HG03521 (cell line): Measurements from ENCODE around the gene ARID3A.

Experiments used
- ATAC-seq: cut with Tn5 transposase; IDR thresholded peaks from one replicate; pipeline ENCODE4 v1.9.1; 2021; ENCODE audit warnings: mild to moderate bottlenecking, moderate library complexity; ENCODE audit not compliant: unreplicated experiment

Gene ARID3A

DNA sequence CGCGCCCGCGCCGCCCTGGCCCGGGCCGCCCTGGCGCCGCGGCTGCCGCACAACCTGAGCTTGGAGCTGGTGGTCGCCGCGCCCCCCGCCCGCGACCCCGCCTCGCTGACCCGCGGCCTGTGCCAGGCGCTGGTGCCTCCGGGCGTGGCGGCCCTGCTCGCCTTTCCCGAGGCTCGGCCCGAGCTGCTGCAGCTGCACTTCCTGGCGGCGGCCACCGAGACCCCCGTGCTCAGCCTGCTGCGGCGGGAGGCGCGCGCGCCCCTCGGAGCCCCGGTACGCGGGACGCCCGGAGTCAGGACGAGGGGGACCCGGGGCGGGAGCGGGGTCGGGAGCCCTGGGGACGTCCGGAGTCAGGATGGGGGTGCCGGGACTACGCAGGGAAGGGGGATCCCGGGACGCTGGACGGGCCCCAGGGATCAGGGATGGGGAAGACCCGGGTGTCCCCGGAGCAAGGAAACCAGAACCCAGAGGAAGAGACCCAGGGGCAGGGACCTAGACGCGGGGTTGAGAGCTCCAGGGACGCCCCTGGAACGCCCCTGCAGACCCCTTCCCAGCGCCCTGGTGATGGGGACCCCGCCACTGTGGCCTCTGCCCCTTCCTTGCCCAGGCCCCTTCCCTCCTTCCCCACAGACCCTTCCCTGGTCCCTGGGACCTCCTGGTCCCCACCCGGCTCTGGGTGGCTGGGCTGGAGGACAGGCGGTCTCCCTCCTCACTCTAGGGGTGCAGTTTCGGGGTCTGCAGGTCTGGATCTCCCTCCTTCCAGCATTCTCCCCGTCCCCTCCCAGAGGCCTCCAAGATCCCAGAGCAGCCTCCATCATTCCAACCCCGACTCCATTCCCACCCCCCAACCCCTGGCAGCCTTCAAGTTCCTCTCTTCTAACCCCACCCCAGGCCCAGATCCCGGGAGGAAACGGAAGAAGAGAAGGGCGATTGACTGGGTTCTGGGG lies 75.0 kb downstream of the ARID3A start:
- ATAC-seq = no peak

DNA sequence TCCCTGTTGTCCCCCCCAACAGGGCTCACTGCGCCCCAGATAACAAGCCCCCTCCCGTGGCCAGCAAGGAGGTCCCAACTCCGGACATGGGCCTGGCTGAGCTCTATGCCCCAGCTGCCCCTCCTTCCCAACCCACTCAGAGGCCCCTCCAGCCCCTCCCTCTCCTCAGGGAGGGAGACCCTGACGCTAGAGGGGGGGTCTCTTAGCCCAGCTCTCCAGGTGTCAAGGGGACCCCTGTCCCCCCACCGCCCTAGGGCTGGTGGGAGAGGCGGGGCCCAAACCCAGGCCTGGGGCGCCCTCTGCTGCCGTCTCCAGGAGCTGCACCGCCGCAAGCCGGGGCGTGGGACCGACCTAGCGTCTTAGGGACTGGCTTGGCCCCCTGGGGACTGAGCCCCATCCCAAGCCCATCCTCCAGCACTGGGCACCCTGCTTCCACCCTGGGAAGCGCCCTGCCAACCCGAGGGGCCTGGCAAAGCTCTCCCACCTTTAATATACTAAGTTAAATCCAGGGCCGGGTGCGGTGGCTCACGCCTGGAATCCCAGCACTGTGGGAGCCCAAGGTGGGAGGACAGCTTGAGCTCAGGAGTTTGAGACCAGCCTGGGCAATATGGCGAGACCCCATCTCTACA lies 75.8 kb downstream of the ARID3A start:
- no peak for ATAC-seq

DNA sequence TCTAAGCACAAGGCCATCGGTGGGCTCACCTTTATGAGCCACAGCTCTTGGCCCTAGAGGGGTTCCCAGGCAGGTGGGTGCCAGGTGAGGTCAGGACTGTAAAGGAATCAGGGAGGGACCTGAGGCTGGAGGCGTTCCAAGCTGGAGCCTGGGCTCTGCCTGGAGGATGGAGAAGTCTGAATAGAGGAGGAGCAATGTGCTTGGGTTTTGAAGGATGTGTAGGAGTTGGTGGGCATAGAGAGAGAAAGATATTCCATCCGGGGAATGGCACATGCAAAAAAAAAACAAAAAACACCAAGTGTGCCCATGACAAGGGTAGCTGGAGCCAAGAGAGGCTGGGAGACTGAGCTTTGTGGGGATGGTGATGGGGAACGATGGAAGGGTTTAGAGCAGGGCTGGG lies 76.8 kb downstream of the ARID3A start:
- no peak for ATAC-seq

DNA sequence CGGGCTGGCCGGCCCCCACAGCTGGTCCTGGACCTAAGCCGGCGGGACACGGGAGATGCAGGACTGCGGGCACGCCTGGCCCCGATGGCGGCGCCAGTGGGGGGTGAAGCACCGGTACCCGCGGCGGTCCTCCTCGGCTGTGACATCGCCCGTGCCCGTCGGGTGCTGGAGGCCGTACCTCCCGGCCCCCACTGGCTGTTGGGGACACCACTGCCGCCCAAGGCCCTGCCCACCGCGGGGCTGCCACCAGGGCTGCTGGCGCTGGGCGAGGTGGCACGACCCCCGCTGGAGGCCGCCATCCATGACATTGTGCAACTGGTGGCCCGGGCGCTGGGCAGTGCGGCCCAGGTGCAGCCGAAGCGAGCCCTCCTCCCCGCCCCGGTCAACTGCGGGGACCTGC lies 77.4 kb downstream of the ARID3A start:
- ATAC-seq = no peak

DNA sequence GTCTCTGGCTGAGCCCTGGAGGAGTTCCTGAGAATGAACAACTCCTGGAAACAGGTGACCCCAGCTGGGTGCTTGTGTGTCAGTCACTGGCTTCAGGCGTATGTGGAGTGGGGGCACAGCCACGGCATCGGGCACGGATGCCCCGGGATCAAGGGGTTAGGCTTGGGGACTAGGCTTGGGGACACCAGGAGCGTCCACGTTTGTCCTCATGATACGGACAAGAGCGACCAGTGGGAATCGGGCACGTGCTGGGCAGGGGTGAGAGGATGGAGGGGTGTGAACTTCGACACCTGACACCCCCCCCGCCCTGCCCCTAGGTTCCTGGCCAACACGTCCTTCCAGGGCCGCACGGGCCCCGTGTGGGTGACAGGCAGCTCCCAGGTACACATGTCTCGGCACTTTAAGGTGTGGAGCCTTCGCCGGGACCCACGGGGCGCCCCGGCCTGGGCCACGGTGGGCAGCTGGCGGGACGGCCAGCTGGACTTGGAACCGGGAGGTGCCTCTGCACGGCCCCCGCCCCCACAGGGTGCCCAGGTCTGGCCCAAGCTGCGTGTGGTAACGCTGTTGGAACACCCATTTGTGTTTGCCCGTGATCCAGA lies 78.5 kb downstream of the ARID3A start:
- no peak for ATAC-seq

DNA sequence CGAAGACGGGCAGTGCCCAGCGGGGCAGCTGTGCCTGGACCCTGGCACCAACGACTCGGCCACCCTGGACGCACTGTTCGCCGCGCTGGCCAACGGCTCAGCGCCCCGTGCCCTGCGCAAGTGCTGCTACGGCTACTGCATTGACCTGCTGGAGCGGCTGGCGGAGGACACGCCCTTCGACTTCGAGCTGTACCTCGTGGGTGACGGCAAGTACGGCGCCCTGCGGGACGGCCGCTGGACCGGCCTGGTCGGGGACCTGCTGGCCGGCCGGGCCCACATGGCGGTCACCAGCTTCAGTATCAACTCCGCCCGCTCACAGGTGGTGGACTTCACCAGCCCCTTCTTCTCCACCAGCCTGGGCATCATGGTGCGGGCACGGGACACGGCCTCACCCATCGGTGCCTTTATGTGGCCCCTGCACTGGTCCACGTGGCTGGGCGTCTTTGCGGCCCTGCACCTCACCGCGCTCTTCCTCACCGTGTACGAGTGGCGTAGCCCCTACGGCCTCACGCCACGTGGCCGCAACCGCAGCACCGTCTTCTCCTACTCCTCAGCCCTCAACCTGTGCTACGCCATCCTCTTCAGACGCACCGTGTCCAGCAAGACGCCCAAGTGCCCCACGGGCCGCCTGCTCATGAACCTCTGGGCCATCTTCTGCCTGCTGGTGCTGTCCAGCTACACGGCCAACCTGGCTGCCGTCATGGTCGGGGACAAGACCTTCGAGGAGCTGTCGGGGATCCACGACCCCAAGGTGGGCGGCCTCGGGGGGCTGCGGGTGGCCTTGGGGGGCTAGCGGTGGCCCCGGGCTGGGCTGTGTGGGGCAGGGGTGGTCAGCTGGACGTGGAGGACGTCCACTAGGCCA lies 79.2 kb downstream of the ARID3A start:
- no peak for ATAC-seq

DNA sequence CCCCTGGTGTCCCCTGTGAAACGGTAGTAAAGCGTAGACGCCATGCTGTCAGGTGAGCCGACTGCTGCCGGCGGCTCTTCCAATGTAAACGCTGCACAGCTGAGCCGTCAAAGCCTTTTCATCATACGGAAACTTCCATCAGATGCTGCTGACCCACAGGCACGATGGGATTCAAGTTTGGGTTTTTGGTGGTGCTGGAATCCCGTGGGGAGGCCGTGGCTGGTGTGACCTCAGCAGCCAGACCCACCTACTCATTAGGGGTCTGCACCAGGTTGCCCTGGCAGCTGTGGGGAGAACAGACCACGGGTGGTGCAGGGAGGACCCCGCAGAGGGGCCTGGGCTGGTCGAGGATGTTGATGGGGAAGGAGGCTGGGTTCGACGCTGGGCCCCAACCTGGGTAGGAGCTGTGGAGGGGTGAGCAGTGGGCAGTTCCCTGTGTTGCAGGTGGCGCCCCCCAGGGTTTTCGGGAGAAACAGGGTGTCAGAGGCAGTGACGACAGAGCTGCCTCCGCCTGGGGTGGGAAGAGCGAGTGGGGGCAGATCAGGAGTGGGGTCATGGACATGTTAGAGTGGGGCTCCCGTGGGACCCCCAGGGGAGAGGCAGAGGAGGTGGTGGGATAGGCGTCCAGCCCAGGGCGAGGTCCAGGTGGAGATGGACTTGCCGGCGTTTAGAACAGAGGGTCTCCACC lies 81.0 kb downstream of the ARID3A start:
- ATAC-seq = no peak

DNA sequence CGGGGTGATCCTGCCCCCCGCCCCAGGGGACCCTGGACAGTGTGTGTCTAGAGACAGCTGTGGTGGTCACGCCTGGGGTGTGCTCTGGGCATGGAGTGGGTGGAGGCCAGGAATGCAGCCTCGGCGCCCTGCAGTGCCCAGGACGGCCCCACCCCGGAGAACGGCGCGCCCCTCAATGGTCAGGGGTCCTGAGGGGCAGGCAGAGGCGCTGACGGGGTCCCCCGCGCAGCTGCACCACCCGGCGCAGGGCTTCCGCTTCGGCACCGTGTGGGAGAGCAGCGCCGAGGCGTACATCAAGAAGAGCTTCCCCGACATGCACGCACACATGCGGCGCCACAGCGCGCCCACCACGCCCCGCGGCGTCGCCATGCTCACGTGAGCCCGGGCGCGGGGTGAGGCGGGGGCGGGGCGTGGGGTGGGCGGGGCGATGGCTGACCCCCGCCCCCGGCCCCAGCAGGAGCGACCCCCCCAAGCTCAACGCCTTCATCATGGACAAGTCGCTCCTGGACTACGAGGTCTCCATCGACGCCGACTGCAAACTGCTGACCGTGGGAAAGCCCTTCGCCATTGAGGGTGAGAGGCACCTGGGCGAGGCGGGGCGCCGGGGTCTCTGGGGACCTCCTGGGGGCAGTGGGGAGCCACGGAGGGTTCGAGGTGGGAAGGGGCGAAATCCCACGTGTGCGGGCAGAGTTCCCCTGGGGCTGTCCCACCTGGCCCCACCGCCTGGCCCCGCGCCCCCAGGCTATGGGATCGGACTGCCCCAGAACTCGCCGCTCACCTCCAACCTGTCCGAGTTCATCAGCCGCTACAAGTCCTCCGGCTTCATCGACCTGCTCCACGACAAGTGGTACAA lies 81.8 kb downstream of the ARID3A start:
- ATAC-seq = no peak

DNA sequence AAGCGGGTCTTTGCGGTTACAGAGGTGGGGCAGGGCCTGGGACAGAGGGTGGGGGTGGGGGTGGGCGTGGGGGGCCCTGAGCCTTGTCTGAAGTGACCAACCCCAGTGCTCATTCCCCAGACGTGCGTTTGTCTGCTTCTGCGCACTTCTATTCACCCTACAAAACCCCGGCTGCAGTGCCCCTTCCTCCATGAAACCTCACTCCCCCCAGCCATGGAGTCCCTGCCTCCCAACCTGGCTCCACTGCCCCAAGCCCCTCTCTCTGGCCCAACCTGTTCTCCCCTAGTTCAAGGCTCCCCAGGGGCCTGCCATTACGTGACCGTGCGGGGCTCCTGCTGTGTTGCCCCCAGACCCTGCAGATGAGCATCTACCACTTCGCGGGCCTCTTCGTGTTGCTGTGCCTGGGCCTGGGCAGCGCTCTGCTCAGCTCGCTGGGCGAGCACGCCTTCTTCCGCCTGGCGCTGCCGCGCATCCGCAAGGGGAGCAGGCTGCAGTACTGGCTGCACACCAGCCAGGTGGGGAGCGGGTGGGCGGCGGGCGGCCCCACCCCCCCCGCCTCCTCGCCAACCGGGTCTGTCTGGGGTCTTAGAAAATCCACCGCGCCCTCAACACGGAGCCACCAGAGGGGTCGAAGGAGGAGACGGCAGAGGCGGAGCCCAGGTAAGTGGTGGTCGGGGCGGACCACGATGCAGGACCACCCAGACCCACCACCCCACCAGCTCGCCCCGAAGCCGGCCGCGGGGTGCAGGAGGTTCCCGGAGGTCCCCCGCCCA lies 82.6 kb downstream of the ARID3A start:
- no peak for ATAC-seq

DNA sequence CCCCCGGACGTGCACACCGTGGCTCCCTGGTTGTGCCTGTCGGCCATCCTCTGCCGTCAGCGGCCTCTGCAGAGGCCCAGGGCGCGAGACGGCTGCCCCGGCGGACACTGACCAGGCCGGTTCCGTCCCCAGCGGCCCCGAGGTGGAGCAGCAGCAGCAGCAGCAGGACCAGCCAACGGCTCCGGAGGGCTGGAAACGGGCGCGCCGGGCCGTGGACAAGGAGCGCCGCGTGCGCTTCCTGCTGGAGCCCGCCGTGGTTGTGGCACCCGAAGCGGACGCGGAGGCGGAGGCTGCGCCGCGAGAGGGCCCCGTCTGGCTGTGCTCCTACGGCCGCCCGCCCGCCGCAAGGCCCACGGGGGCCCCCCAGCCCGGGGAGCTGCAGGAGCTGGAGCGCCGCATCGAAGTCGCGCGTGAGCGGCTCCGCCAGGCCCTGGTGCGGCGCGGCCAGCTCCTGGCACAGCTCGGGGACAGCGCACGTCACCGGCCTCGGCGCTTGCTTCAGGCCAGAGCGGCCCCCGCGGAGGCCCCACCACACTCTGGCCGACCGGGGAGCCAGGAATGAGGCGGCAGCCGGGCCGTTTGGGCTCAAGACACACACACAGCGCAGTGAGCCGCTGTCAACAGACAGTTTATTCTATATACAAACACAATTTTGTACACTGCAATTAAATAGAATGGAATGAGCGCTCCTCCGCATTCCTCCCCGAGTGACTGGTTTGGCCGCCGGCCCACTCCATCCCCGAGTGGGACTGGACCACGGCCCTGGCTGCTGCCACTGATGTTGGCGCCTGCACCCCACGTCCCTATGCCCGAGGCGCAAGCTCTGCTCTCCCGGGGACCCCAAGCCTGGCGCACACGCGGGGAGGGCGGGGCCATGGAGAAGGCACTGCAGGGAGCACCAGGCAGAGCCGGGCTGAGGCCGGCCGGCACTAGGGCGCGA lies 83.5 kb downstream of the ARID3A start:
- ATAC-seq = no peak

DNA sequence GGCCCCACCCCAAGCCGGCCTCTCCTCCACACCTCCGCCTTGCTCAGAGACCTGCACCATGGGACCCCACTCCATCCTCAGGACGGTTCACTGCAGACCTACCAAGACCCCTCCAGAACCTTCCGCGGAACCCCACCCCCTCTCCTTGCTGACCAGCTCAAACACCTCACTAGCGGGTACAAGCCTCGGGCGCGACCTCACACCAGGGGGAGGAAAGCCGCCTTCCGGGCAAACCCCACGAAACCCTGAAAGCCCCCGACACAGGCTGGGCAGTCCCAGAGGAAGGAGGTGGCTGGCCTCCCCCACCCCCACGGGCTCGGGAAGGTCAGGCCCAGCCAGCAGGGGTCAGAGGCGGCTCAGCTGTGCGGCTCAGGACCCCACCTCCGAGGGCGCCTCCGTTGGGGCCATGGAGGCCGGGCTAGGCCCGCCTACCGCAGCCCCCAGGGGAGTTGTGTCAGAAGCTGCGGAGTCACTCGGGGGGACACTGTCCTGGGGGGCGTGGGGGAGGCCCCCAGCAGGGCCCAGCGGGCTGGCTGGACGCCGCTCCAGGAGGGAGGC lies 84.2 kb downstream of the ARID3A start:
- ATAC-seq = no peak

DNA sequence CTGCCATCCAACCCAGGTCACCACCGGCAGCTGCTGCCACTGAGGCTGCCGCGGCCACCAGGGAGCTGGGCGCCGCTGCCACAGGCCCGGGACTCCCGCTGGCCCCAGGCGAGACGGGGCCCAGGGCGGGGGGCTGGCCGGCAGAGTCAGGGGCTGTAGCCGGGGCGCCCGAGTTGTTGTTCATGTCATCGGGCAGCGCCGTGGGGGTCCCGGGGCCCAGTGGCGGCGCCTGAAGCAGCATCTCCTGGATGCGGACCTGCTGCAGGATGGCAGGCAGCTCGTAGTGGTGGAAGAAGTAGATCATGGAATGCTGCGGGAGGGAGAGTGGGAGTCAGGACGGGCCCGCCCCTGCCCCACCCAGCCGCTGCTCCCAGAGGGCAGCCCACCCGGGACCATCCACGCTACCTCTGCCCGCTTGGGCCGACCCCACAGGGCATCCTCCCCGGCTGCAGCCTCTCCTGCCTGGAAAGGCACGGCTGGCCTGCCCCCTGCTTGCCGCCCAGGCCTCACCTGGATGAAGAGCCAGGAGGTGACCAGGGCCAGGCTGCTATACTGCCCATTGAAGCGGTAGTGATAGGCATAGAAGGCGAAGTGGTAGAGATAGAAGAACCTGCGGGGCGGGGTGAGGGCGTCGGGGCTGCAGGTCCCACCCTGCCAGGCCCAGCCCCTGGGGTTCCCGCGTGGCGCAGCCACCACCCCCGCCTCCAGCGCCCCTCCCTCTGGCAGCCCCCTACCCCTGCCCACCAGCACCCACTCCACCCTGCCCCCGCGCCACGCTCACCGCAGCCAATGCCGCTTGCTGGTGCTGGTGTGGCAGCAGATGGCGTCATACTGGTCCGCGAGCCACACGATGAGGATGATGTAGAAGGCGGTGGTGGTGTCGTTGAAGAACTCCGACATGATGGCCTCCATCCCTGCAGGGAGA lies 85.0 kb downstream of the ARID3A start:
- no peak for ATAC-seq

DNA sequence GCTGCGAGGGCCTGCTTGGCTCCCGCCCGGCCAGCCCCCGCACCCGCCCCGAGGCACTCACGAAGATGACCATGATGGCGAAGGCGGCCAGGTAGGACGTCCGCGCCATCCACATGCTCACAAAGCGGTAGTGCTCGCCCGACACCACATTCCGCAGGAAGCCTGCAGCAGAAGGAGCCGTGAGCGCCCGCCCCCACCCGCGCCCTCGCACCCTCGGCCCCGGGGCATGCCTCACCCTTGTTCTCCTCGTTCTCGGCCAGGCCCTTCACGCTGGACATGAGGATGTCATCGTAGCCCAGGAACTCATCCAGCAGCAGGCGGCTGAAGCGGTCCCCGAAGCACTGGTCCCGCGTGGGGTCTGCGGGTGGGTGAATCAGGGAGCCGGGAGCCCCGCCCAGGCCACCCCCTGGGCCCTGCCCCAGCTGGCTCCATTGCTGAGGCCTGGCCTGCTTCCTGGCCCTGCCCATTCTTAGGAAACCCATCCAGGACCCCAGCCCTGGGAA lies 86.0 kb downstream of the ARID3A start:
- no peak for ATAC-seq

DNA sequence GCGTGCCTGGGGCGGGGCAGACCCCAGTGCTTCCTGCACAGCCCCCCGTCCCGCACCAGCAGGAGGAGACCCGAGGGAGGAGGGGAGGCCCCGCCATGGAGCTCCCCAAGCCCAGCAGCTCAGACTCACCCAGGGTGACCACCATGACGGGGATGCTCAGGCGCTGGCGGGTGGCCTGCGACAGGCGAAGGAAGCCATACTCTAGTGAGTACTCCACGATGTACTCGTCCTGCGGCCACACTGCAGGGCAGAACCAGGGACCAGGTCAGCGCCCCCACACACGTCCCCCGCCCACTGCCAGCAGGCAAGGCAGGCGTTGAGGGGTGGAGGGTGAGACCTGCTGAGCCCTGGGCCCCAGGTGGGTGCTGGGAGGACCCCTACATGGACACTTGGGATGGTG lies 86.5 kb downstream of the ARID3A start:
- ATAC-seq = no peak

DNA sequence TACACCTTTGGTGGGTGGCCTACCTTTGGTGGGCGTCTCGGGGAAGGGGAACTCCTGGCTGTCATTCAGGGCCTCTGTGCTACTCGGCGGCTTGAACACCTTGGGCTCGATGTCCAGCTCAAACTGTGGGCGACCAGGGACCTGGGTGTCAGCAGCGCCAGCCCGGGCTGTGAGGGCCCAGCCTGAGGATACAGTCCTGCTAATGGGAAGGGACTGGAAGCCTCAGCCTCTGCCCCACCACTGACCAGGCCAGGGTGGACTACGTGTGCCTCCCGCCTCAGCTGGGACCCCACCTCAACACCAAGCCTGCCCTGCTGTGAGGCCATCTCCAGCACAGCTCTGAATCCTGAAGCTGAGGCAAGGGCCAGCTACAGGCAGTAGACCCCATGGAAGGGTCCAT lies 87.4 kb downstream of the ARID3A start:
- ATAC-seq = no peak
